ENCODE results near the gene TWSG1.
A peak's percentile ranks its signal among the peaks of the same experiment; 100 is the strongest.

Gene TWSG1

DNA sequence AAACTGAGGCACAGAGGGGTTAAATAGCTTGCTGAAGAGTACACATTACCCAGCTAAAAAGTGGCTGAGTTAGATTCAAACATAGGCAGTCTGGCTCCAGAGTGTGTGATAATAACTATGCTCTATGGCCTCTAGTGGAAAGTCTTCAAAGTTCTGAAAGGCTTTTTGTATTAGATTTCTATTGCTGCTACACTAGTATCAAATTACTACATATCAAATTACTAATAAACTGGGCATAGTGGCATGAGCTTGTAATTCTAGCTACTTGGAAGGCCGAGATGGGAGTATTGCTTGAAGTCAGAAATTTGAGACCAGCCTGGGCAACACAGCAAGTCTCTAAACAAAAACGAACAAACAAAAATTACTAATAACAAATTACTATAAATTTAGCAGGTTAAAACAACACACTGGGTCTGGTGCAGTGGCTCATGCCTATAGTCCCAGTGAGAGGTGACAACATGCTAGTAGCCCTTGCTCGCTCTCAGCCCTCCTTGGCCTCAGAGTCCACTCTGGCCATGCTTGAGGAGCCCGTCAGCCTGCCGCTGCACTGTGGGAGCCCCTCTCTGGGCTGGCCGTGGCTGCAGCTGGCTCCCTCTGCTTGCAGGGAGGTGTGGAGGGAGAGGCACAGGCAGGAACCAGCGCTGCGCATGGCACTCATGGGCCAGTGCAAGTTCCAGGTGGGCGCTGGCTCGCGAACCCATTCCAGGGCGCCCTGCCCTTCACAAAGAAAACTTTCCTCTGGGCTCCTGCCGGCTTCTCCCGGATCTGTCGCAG is 38.2 kb upstream of the TWSG1 start:
- peak; percentile 14 for DNase-seq (ENCODE audit: low read depth)
- no peak for TF ChIP-seq CTCF (conservative IDR thresholded peaks at IDR 0.05; ENCODE audit: low read depth, low read length)
- H3K4me3 ChIP-seq (ENCODE audit: low read depth, low read length): no peak overlapping the region

DNA sequence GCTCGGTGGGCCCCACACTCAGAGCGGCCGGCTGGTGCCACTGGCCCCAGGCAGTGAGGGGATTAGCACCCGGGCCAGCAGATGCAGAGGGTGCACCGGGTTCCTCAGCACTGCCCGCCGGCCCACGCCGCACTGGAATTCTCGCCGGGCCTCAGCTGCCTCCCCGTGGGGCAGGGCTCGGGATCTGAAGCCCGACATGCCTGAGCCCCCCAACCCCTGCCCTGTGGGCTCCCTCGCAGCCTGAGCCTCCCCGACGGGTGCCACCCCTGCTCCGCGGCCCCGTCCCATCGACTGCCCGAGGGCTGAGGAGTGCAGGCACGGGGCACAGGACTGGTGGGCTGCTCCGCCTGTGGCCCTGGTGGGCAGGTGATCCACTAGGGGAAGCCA is 37.6 kb upstream of the TWSG1 start:
- no peak for TF ChIP-seq CTCF (conservative IDR thresholded peaks at IDR 0.05; ENCODE audit: low read depth, low read length)
- H3K4me3 ChIP-seq (ENCODE audit: low read depth, low read length): no peak overlapping the region
- no peak for DNase-seq (ENCODE audit: low read depth)

DNA sequence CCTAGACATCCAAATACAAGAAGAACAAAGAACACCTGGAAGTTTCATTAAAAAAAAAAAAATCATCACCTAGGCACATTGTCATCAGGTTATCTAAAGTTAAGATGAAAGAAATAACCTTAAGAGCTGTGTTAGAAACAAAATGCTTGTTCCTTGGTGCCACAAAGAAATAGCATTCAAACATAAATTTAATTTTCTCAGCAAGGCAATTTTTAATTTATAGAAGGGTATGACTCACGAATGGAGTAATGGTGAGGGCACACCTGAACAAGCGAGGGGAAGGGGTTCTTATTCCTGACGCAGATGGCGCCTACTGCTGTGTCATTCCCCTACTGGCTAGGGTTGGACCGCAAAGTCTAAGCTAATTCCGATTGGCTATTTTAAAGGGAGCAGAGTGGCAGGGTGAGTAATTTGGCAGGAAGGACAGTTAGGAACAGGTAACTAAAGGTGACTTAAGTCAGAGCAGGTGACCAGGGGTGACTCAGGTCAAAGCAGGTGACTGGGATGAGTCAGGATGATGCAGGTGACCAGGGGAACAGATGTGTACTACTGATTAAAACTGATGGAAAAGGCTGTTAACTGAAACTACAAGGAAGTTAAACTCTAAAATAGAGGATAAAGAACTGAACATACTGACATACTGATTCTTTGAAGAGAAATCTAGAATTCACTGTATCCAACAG is 30.0 kb upstream of the TWSG1 start:
- DNase-seq (ENCODE audit: low read depth): no peak
- no peak overlapping the region for H3K4me3 ChIP-seq (ENCODE audit: low read depth, low read length)
- no peak for TF ChIP-seq CTCF (conservative IDR thresholded peaks at IDR 0.05; ENCODE audit: low read depth, low read length)

- TF ChIP-seq CTCF (conservative IDR thresholded peaks at IDR 0.05; ENCODE audit: low read depth, low read length): no peak
- DNase-seq (ENCODE audit: low read depth): no peak
- H3K4me3 ChIP-seq (ENCODE audit: low read depth, low read length): no peak overlapping the region
Measured at GRCh38 chr18:9319333-9319732, 15.2 kb upstream of the TWSG1 start.

GRCh38 chr18:9321017-9321452 is 13.5 kb upstream of the TWSG1 start:
- no peak overlapping the region for H3K4me3 ChIP-seq (ENCODE audit: low read depth, low read length)
- TF ChIP-seq CTCF (conservative IDR thresholded peaks at IDR 0.05; ENCODE audit: low read depth, low read length): no peak
- DNase-seq (ENCODE audit: low read depth): peak; percentile 50

DNA sequence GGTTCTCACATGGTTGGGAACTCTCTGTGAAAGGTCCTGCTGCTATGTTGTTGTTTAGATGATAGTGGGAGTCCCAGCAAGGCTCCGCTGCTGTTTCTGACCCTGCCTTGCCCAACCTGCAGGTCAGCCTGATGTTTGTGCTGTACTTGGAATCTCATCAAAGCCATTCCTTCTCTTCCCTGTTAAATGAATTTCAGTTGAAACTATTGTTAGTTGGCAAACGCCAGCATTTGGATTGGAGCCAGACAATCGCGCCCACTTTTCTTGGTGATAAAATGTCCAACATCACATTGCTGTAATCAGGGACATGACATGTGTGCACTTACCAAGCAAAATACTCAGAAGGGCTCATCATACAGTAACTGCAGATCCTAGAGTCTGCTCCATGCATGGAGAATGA is 12.8 kb upstream of the TWSG1 start:
- H3K4me3 ChIP-seq (ENCODE audit: low read depth, low read length): no peak overlapping the region
- DNase-seq (ENCODE audit: low read depth): peak; percentile 30
- TF ChIP-seq CTCF (conservative IDR thresholded peaks at IDR 0.05; ENCODE audit: low read depth, low read length): no peak
